Measurements from ENCODE around the gene STXBP5L. TPM values are rescaled to one million over a fixed set of nuclear protein-coding genes. Genes with fewer than 3 reads are reported as not detected.

STXBP5L gene
- 2.3 and 4.8 TPM in 2 replicates for total RNA-seq (ENCODE audit: low replicate concordance)

GRCh38 chr3:120908030-120908794 is at the start of gene STXBP5L:
Gene STXBP5L (plus strand): TSS chr3:120908205. CDS start chr3:120909579, 1,374 bp downstream.
- no peaks in the 10 kb centered on the region for H4K20me1 ChIP-seq (ENCODE audit: low read depth)
- H3F3A ChIP-seq (ENCODE audit: low read depth): peaks cover 15% of the 10 kb centered on the region
- Mint-ChIP-seq H3K4me3 (peak within 1 kb of the TSS; percentile 93), H3K4me1 (peaks cover 11% of the 10 kb centered on the region), H3K9me3 (no peaks in the 10 kb centered on the region), H3K27ac (peak within 1 kb of the TSS; percentile 81), H3K36me3 (no peaks in the 10 kb centered on the region), H3K27me3 (ENCODE audit: insufficient read depth, low read depth) (peaks cover 4% of the 10 kb centered on the region)
- peak; percentile 97 for DNase-seq (ENCODE audit: low spot score)
- no peak for TF ChIP-seq EZH2 (IDR thresholded peaks at IDR 0.05)
- TF ChIP-seq CTCF (IDR thresholded peaks at IDR 0.05): no peak
- TF ChIP-seq EZH2phosphoT487 (IDR thresholded peaks at IDR 0.05): no peak
- peaks cover 7% of the 10 kb centered on the region for H3K4me1 ChIP-seq
- peak within 1 kb of the TSS; percentile 83 for H3K4me3 ChIP-seq
- no peaks in the 10 kb centered on the region for H3K36me3 ChIP-seq
- H3K4me2 ChIP-seq: peak within 1 kb of the TSS; percentile 85
- H2AFZ ChIP-seq (replicated peaks): peak within 1 kb of the TSS; percentile 98
- H3K9ac ChIP-seq: no peak within 1 kb of the TSS
- H3K79me2 ChIP-seq (ENCODE audit: low read depth): no peaks in the 10 kb centered on the region
- peak within 1 kb of the TSS; percentile 23 for H3K27ac ChIP-seq
- no peaks in the 10 kb centered on the region for H3K9me3 ChIP-seq (ENCODE audit: low read depth)
- peaks cover 31% of the 10 kb centered on the region for H3K27me3 ChIP-seq

GRCh38 chr3:120858521-120858920 is 49.5 kb upstream of the STXBP5L start:
- Histone ChIP-seq H3F3A (ENCODE audit: low read depth) (no peaks in the 10 kb centered on the region), H3K36me3 (no peaks in the 10 kb centered on the region), H3K27ac (no peak overlapping the region), H3K27me3 (no peaks in the 10 kb centered on the region), H3K4me3 (no peak overlapping the region), H3K4me2 (no peak overlapping the region), H3K9me3 (ENCODE audit: low read depth) (no peaks in the 10 kb centered on the region), H3K79me2 (ENCODE audit: low read depth) (no peaks in the 10 kb centered on the region), H2AFZ (replicated peaks) (no peak overlapping the region), H3K4me1 (no peaks in the 10 kb centered on the region), H3K9ac (no peak overlapping the region), H4K20me1 (ENCODE audit: low read depth) (no peaks in the 10 kb centered on the region)
- no peak overlapping the region for H3K27ac Mint-ChIP-seq
- H3K4me3 Mint-ChIP-seq: no peak overlapping the region
- no peak for TF ChIP-seq CTCF (IDR thresholded peaks at IDR 0.05)
- TF ChIP-seq EZH2phosphoT487 (IDR thresholded peaks at IDR 0.05): no peak
- no peak for TF ChIP-seq EZH2 (IDR thresholded peaks at IDR 0.05)
- H3K36me3 Mint-ChIP-seq: no peaks in the 10 kb centered on the region
- H3K4me1 Mint-ChIP-seq: peaks cover 10% of the 10 kb centered on the region
- no peaks in the 10 kb centered on the region for H3K27me3 Mint-ChIP-seq (ENCODE audit: insufficient read depth, low read depth)
- DNase-seq (ENCODE audit: low spot score): no peak
- no peaks in the 10 kb centered on the region for H3K9me3 Mint-ChIP-seq

- Mint-ChIP-seq H3K27ac (no peak overlapping the region), H3K36me3 (no peaks in the 10 kb centered on the region), H3K27me3 (ENCODE audit: insufficient read depth, low read depth) (no peaks in the 10 kb centered on the region), H3K4me1 (no peaks in the 10 kb centered on the region), H3K4me3 (no peak overlapping the region), H3K9me3 (no peaks in the 10 kb centered on the region)
- no peak for DNase-seq (ENCODE audit: low spot score)
- H3K9ac ChIP-seq: no peak overlapping the region
- H2AFZ ChIP-seq (replicated peaks): no peak overlapping the region
- H3K36me3 ChIP-seq: no peaks in the 10 kb centered on the region
- no peaks in the 10 kb centered on the region for H3K79me2 ChIP-seq (ENCODE audit: low read depth)
- no peaks in the 10 kb centered on the region for H3K4me1 ChIP-seq
- no peaks in the 10 kb centered on the region for H3K27me3 ChIP-seq
- H4K20me1 ChIP-seq (ENCODE audit: low read depth): no peaks in the 10 kb centered on the region
- no peak for TF ChIP-seq EZH2 (IDR thresholded peaks at IDR 0.05)
- TF ChIP-seq CTCF (IDR thresholded peaks at IDR 0.05): no peak
- TF ChIP-seq EZH2phosphoT487 (IDR thresholded peaks at IDR 0.05): no peak
- no peaks in the 10 kb centered on the region for H3K9me3 ChIP-seq (ENCODE audit: low read depth)
- no peak overlapping the region for H3K4me3 ChIP-seq
- H3K4me2 ChIP-seq: no peak overlapping the region
- H3K27ac ChIP-seq: no peak overlapping the region
- H3F3A ChIP-seq (ENCODE audit: low read depth): no peaks in the 10 kb centered on the region
Measured at GRCh38 chr3:120864541-120864940, 43.5 kb upstream of the STXBP5L start.

Data from neural progenitor cell (in vitro differentiated cells).